Measurements from ENCODE around the gene NOSTRIN. TPM values are rescaled to one million over a fixed set of nuclear protein-coding genes. Genes with fewer than 3 reads are reported as not detected.

NOSTRIN gene
- total RNA-seq, 2 donors from 2014 or later, result 0.42 to 0.73 TPM

GRCh38 chr2:168896783-168897182 is 94.3 kb downstream of the NOSTRIN start:
- no peaks in the 10 kb centered on the region for H3K9me3 ChIP-seq (ENCODE audit: control insufficient read depth, low read length)
- no peaks in the 10 kb centered on the region for H3K36me3 Mint-ChIP-seq (ENCODE audit: low read depth)
- H3K4me1 Mint-ChIP-seq, result no peaks in the 10 kb centered on the region
- H3K27ac ChIP-seq (ENCODE audit: low read depth, low read length), result no peak overlapping the region
- H3K4me3 ChIP-seq (ENCODE audit: low read length), result no peak overlapping the region
- no peaks in the 10 kb centered on the region for H3K4me1 ChIP-seq (ENCODE audit: control insufficient read depth, insufficient read depth, low read length)
- peaks cover 9% of the 10 kb centered on the region for H3K27me3 ChIP-seq (ENCODE audit: control insufficient read depth, insufficient read depth, low read length, poor library complexity, severe bottlenecking)
- H3K9ac ChIP-seq (ENCODE audit: extremely low read depth, low read length, poor library complexity, severe bottlenecking), result no peak overlapping the region
- no CpG with 5 or more reads among the region's 4 CpGs for WGBS, 2 experiments (ENCODE audit: insufficient coverage in 1 of 2, insufficient read length in 1 of 2)
- H3K27ac Mint-ChIP-seq, result no peak overlapping the region
- H3K27me3 Mint-ChIP-seq (ENCODE audit: insufficient read depth), result peaks cover 5% of the 10 kb centered on the region
- H3K36me3 ChIP-seq (ENCODE audit: control insufficient read depth, insufficient read depth, low read length), result no peaks in the 10 kb centered on the region
- no peaks in the 10 kb centered on the region for H3K9me3 Mint-ChIP-seq
- H3K4me3 Mint-ChIP-seq, result no peak overlapping the region
- no peak for DNase-seq
- TF ChIP-seq CTCF (conservative IDR thresholded peaks at IDR 0.05), result no peak

GRCh38 chr2:168897449-168897848 is 95.0 kb downstream of the NOSTRIN start:
- no peak for DNase-seq
- no peaks in the 10 kb centered on the region for H3K36me3 ChIP-seq (ENCODE audit: control insufficient read depth, insufficient read depth, low read length)
- Mint-ChIP-seq H3K27ac (no peak overlapping the region), H3K9me3 (no peaks in the 10 kb centered on the region), H3K4me1 (no peaks in the 10 kb centered on the region), H3K4me3 (no peak overlapping the region), H3K27me3 (ENCODE audit: insufficient read depth) (no peaks in the 10 kb centered on the region), H3K36me3 (ENCODE audit: low read depth) (no peaks in the 10 kb centered on the region)
- no peak overlapping the region for H3K4me3 ChIP-seq (ENCODE audit: low read length)
- H3K4me1 ChIP-seq (ENCODE audit: control insufficient read depth, insufficient read depth, low read length), result no peaks in the 10 kb centered on the region
- TF ChIP-seq CTCF (conservative IDR thresholded peaks at IDR 0.05), result no peak
- WGBS, 2 experiments (ENCODE audit: insufficient coverage in 1 of 2, insufficient read length in 1 of 2), result 100% methylated on average over 1 of the region's 1 CpG; no CpG with 5 or more reads in 1 of the 2 experiments
- no peak overlapping the region for H3K27ac ChIP-seq (ENCODE audit: low read depth, low read length)
- no peak overlapping the region for H3K9ac ChIP-seq (ENCODE audit: extremely low read depth, low read length, poor library complexity, severe bottlenecking)
- H3K9me3 ChIP-seq (ENCODE audit: control insufficient read depth, low read length), result no peaks in the 10 kb centered on the region
- peaks cover 2% of the 10 kb centered on the region for H3K27me3 ChIP-seq (ENCODE audit: control insufficient read depth, insufficient read depth, low read length, poor library complexity, severe bottlenecking)

GRCh38 chr2:168901003-168901402 is 98.6 kb downstream of the NOSTRIN start, which contains the start of gene G6PC2:
TSS of gene G6PC2 (plus strand) at chr2:168901291. CDS start at chr2:168901332, 41 bp downstream.
- Mint-ChIP-seq H3K27ac (no peak within 1 kb of the TSS), H3K4me1 (no peaks in the 10 kb centered on the region), H3K27me3 (ENCODE audit: insufficient read depth) (peaks cover 2% of the 10 kb centered on the region), H3K4me3 (no peak within 1 kb of the TSS), H3K9me3 (no peaks in the 10 kb centered on the region), H3K36me3 (ENCODE audit: low read depth) (no peaks in the 10 kb centered on the region)
- TF ChIP-seq CTCF (conservative IDR thresholded peaks at IDR 0.05), result no peak
- Histone ChIP-seq H3K9ac (ENCODE audit: extremely low read depth, low read length, poor library complexity, severe bottlenecking) (no peak within 1 kb of the TSS), H3K9me3 (ENCODE audit: control insufficient read depth, low read length) (no peaks in the 10 kb centered on the region), H3K36me3 (ENCODE audit: control insufficient read depth, insufficient read depth, low read length) (no peaks in the 10 kb centered on the region), H3K27ac (ENCODE audit: low read depth, low read length) (no peak within 1 kb of the TSS), H3K4me3 (ENCODE audit: low read length) (no peak within 1 kb of the TSS), H3K27me3 (ENCODE audit: control insufficient read depth, insufficient read depth, low read length, poor library complexity, severe bottlenecking) (no peaks in the 10 kb centered on the region), H3K4me1 (ENCODE audit: control insufficient read depth, insufficient read depth, low read length) (no peaks in the 10 kb centered on the region)
- WGBS, 2 experiments (ENCODE audit: insufficient coverage in 1 of 2, insufficient read length in 1 of 2), result 90 to 91% methylated on average over 3 to 5 of the region's 5 CpGs
- DNase-seq, result no peak

Measured in endodermal cell (in vitro differentiated cells).